GOT3 (cell line): ENCODE data around the gene ST7.

Experiments used
- DNase-seq: peaks from one replicate; lab custom pipeline; 2025; ENCODE audit warnings: mixed read lengths; lab: John Stamatoyannopoulos, UW

ST7 gene

DNA sequence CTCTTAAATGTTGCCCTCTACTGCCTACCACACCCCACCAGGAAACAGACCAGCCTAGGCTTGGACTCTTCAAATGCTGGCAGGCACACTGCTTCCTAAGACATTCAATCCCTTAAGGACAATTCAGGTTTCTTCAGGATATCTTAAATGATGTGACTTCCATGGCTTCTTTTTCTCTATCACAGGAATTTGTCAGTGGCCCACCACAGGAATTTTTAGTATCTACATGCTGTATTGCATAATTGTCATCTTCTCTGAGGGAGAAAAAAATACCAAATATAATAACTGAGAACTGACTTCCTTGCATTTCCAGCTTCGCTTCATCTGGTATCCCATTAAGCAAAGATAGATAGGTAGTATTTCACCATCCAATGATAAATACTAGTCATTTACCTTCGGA, 240.3 kb downstream of the ST7 start:
- no peak for DNase-seq

DNA sequence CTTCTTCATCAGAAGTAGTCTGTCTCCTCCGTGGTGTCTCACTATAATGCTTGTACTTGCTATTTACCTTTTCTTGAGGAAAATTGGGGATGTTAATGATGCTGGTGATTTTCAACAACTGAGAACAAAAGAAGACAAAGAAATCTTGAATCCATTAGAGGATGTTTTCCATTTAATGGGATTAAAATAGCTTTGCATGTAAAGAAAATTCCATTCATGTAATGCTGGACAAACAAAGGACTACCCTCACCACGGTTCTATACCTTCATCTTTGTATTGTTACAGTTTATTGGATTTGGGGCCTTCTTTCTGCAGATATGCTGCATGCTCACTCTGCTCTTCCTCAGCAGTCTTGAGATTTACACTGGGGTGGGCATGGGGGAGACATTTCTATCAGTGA, 241.1 kb downstream of the ST7 start:
- no peak for DNase-seq

DNA sequence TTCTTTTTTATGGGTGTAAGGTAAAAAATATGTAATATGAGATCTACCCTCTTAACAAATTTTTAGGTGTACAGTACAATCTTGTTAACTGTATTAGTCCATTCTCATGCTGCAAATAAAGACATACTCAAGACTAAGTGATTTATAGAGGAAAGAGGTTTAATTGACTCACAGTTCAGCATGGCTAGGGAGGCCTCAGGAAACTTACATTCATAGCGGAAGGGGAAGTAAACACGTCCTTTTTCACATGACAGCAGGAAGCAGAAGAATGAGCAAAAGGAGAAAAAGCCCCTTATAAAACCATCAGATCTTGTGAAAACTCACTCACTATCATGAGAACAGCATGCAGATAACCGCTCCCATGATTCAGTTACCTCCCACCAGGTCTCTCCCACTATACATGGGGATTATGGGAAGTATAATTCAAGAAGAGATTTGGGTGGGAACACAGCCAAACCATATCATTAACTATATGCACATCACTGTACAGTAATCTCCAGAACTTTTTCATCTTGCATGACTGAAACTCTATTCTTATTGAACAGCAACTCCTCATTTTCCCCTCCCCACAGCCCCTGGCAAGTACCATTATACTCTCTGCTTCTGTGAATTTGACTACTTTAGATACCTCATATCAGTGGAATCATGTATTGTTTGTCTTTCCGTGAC, 242.2 kb downstream of the ST7 start:
- DNase-seq, result no peak

DNA sequence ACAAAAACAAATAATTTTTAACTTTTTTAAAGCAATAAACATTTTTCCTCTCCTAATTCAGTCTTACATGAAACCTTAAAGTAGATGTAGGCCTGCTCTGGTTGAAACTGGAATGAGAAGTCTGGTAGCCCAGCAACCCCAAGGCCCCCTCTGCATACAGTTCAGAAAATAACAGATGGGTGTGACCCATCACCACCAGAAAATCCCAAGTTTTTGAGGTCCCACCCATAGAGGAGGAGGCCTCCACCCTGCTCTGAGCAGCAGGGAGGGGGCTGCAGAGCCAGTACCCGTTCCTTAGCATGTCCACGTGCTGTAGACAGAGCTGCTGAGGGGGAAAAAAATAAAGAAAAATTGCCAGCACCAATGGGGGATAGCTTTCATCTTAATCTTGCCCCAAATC, 246.8 kb downstream of the ST7 start:
- no peak for DNase-seq

DNA sequence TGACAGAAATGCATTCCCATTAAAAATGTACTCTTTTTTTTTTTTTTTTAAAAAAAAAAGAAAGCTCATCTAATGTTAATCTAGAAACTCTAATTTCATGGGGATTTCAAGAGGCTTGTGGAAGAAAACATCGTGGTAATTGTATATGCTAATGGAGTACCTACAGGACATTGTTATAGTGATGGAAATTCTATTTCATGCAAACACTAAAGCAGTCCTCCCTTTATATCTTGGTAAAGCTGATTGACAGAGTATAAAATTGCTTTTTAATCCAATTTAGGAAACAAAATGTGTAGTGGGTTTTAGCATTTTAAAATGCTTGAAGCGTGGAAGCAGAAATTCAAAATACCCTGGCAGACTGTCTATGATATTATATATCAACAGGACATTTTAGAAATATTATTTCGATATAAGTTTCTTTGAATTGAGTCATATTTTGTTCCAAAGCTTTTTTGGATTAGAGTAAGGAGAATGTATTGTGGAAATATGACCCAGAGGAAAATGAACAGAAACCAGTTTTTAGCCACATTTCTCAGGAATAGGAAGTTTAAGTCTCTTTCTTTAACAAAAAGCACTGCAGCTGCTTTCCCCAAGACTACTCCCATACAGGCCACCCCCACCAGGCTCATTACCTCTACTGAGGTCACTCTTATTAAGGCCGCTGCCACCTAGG, 247.6 kb downstream of the ST7 start:
- no peak for DNase-seq

DNA sequence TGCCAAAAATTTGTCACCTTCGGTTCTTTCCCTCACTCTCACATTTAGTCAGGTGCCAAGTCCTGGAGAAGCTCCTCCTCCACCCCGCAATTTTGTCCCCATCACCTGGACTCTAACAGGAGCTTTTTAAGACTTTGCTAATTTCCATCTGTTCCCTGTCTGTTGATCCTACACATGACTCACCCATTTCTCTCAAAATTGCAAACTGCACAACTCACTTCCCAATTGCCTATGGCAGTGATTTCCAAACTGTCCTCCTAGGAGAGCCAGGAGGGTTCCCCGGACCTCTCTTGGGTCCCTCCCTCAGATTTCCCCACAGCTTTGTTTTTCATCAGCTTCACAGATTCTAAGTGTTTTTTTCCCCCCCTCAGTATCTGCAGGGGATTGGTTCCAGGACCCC, 249.2 kb downstream of the ST7 start:
- no peak for DNase-seq

DNA sequence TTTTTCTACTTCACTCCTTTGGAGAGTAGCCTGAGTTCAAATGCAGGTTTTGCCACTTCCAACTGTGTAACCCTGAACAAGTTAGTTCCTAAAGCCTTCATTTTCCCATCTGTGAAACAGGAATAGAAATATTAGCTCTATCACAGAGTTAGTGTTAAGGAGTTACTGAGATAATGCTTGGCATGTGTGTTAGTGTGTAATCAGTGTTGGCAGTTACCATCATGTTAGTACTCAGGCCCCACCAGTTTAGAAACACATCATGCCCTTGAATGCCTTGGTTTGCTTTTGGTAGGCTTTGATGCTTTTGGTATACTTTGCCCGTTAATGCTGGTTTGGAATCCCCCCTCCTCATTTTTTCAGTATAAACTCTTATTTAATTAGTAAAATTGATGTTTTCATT, 249.9 kb downstream of the ST7 start:
- no peak for DNase-seq

DNA sequence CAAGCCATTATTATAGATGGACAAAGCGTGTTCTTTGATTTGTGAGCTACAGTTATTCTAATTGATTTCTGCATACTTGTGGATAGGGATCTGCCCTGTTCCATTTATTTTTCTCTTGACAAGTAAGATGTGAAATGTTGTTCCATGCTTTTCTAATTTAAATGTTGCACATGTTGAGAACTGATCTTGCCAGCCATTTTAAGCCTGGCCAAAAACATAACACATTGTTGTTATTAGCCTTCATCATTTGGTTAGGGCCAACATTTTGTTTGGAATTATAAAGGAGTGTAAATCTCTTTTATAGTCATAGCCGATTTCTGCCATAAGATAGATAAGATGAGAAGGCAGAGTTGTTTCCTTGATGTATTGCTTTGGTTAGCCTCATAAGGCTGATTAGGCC, 252.6 kb downstream of the ST7 start:
- no peak for DNase-seq

DNA sequence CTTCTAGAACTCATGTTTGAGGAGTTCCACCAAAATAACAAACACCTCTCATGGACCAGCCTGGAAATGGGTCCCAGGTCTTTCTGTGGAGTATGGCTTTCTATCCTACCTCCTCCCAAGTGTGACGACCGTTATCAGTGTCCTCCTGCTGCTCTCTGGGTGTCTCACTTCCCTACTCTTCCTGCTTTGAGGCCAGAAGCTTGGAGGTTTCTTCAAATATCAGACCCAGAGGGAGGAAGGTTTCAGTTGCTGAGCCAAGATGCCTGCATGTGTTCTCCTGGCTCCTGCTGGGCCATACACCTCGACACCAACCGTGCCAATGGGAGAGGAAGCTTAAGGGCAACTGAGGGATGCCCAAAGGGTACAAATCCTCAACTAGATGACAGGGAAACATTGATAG, 255.0 kb downstream of the ST7 start:
- DNase-seq, result no peak

DNA sequence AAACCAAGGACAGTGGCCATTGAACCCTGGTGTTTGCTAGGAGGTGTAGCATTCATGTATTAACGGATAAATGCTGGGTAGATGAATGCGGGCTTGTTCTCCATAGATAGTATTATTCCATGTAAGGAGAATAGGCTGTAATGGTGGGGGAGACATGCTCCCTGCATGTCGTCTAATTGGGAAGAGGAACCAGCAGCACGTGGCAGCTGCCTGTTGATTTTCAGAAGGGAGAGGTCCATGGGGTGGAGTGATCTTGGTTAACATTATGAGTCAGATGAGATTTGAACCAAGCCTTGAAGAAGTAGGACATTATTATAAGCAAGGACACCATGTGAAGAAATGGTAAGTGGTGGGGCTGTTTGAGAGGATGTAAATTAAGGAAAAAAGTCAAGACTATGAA, 257.1 kb downstream of the ST7 start:
- no peak for DNase-seq

DNA sequence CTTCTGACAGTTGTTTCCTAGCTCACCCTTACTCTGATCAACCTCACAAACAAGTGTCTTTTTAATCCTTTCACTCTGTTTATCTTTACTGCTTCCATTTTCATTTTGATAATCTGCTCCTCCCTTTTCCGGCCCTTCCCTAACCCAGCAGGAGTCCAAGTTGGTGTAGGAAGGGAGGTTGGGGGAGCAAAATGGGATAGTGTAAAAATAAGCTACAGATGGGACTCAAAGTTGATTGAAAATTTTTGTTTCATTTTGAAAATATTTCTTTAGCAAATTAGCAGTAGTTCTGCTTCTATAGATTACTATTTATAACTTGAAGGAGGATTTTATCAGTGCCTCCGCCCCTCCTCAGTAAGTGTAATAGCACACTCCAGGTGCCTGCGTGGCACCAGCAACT, 257.6 kb downstream of the ST7 start:
- DNase-seq, result no peak

DNA sequence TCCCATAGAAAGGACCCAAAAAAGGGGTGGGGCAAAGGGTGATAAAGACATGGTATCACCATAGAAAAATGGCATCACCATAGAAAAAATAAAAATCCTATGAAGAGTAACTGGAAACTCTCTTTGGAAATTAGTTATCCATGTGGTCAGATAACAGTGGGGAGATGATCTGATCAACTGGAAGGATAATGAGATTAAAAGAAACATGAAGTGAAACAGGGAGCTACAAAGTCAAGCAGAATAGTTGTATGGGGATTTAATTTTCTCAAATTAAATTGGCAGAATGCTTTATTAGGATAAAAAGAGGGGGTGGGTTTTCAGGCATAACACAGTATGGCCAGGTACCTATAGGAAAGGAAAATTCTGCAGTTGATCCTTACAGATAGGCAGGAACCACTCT, 258.3 kb downstream of the ST7 start:
- DNase-seq, result no peak

DNA sequence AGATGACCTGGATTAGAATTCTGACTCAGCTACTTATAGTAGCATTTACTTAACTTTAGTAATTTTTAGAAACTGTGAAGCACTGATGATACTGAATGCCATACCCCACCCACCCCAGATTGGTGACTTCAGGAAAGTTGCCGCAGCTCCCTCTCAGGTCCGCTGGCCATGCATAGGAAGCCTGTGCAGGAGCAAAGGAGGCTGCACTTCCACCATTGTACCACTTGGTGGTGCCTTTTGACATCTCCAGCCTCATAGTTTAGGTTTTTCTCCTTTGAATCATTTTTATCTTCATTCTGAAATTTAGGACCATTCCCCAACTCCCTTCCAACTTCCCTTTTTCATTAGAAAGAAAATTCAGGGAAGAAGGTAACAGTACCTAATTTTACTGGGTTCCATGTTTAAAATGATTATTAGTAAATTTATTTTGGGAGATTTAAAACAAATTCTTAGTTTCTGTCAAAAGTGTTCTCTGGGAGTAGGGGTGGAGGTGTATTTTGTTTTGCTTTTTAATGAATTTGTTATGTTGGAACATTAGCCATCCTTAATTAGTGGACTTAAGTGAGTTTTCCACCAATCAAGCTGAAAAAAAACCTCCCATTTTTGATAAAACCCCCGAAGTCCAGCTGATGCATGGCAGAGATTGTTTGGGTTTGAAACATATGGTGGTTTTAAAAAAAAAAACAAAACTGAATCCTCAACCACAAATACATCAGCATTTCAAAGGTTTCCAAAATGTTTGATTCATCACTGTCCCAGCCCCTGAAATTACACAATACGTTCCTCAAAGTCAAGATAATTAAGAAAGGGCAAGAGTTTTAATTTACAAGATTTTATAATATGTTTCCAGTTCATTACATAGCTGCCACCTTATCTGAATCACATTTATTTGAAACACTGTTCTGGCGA, 259.9 kb downstream of the ST7 start:
- DNase-seq, result no peak

DNA sequence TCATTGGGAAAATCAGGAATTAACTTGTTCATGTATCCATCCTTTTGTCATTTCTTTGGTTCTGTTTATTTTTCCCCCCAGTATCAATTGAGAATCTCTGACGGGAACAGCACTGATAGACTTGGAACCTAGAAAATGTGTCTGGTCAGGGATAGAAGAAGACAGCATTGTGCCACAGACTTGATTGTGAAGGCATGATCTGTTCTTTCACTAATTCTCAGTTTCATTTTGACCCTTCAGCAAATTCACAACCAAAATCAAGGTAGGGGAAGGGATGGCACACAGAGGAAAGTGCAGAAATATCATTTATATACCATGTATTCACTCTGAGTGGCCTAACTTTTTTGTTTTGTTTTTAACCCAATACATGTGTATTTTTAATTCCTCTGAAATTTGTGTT, 262.7 kb downstream of the ST7 start:
- no peak for DNase-seq

DNA sequence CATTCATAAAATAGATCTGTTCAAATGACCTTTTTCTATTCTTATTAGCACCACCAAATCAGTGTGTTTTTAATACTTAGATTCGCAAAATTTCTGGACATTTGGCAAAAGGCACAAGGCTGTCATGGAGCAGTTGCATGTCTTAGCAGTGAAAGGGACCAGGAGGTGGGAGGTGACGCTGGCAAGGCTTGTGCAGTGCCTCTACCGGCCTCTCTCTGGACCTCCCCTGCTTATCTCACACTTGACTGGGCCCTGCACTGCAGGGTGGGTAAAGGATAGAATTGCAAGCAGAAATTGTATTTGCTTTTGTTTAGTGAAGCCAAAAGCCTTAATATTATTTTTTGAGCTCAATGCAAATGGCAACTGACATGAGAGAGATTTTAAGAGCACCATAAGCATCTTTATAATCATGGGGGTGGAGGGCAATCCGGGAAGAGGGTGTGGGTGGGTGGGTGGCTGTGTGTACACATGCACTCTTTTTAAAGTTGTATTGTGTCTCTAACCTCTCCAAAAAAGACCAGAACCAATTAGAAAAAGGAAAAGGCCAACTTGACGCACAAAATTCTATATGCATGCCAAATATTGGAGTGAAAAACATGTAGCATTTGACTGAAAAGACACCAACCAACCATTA, 263.3 kb downstream of the ST7 start:
- DNase-seq, result no peak

DNA sequence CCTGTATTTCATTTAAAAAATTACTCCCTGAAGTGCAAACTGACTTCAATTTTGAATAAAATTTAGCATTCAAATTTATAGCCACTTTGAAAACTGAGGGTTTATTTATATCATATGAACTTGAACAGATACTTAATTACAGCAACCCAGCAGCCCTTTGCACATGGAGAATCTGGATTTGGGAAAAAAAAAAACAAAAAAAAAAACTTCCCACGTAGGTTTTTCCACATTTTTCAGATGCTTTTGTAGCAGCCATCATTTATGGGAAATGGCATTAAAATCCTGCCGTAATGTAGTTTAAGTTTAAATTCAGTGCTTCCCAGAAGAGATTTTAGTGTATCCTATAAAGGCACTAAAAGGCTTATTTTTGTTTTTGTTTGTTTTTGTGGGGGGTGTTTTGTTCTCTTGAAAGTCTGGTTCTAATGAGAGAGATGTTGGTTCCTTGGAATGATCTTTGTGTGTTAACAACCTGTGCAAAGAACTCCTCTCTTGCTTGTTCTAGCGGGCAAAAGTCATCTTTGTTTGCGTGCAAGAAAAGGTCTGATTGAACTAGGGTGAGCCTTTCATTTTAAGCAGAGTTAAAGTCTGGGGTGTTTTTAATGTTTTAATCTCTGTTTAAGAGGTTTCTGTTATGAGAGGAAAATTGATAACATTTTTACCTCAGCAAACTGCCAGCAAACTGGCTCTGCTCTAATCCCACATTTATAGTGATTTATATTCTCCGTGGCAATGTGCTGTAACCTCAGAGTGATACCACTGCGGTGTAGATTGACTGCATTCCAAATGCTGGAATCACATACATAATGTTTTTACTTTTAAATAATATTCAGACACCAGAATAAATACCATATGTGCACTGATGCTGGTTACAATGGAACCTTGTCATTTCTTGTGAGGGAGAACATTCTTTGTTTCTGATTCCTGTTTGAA, 264.1 kb downstream of the ST7 start:
- DNase-seq, result no peak

DNA sequence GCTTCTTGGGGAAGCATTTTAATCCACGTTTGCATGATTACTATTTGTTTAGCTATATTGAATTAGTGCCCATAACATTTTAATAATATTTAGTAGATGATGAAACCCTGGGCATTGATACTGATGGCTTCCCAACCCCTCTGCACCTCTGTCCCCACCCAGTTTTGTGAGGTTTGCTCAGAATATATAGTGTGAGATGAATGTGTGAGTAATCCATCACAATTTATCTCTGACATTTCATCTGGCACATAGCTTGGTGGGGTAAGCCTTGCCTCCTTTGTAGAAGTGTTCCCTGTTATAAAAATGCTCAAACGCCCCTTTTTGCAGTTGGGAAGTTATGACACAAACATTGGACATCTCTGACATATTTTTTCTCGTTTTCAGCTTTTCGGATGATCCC, 265.4 kb downstream of the ST7 start:
- DNase-seq, result no peak

DNA sequence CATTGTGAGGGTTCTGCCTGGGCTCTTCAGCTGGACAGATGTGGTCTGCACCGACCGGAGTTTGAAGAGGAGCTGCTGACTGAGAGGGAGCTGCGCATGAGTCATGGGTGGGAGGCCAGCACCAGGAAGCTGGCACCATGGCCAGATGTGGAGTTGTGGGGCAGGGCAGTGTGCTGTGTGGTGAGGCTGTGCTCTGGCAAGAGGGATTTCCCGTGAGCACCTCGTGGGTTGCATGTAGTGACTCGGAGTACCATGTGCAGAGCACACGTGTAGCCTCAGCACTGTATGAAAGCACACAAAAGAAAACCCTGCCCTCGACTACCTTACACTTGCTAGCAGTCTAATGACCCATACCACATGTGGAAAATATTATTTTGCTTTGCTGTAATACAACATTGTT, 266.2 kb downstream of the ST7 start:
- no peak for DNase-seq

DNA sequence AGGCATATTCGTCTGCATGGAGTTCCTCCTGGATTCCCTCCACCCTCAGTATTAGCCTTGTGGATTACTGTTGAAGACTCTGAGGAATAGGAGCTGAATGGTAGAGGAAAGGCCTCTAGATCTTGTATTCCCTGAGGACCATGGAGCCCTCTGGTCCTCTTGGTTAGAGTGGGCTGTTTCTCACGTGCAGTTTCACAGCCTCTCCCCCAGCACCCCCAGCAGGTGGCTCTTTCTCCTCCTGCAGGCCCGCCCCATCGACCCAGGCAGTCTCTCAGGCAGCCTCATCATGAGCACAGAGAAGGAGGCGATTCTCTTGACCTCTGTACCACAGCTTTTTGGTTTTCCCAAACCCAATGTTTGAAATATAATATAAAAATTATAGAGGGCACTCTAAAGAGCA, 267.5 kb downstream of the ST7 start:
- no peak for DNase-seq

DNA sequence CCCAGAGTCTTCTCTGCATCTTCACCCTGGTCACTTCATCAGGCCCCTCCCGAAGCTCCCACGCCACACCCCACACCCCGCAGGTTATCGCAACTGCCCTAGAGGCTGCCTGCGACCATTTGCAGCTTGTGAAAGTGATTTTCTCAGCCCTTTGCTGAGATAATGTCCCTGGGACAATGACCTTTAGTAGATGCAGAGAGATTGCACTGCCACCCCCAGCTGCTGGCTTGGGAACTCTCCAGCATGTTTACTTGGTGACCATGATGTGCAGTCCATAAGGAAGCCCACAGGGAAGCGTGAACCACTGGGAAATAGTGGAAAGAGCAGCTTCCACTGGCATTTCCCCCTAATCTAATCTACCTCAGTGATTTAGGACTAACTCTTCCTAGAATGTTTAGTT, 272.2 kb downstream of the ST7 start:
- no peak for DNase-seq

DNA sequence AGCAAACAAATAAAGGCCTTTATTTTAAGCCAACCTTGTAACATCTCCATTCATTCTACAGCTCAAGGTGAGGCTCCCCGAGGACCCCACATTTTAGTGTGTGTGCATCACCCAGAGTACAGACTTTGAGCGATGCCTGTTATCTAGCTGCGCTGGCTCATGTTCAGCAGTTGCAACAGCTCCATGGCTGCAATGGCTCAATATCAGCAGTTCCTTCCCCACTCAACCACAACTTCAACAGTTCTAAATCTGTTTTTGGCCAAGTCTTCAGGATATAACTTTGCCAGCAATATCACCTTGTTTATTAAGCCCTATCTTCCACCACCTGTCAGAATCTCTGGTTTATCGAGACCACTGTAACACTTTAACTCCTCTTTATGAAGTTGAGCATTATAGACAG, 273.8 kb downstream of the ST7 start:
- DNase-seq, result no peak

DNA sequence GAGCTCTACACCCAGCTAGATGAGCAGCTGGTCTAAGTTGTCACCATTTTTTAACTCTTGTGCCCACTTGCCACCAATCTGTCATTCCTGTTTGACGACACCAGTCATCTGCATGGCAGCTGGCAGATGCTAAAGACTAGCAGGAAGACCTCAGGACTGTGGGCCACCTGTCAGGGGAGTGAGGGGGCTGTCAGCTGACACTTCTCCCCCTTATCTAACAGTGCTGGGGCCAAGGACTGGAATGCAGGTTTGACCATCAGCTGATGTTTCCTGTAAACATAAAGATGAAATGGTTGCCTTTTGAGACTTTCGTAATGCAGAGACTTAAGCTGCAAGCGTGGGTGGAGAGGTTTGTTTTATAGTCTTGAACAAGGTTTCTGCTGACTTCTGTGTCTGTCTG, 276.0 kb downstream of the ST7 start:
- DNase-seq, result no peak
